NCI-H2081 (cell line): ENCODE results near the gene RSPH1.

Experiments used
- DNase-seq, 2 experiments: peaks; one replicate each; lab custom pipeline; 2025; lab: John Stamatoyannopoulos, UW

RSPH1 gene

GRCh38 chr21:42447182-42447581 is 48.8 kb downstream of the RSPH1 start:
- DNase-seq = no peak

- DNase-seq = no peak
These were observed 49.5 kb downstream of the RSPH1 start for GRCh38 chr21:42446531-42446930.

- DNase-seq = no peak
These were observed 50.7 kb downstream of the RSPH1 start for GRCh38 chr21:42445311-42445710.

- no peak for DNase-seq
These were observed 51.3 kb downstream of the RSPH1 start for GRCh38 chr21:42444745-42445059.

- no peak for DNase-seq
These were observed 51.9 kb downstream of the RSPH1 start for GRCh38 chr21:42443876-42444744.

GRCh38 chr21:42443181-42443785 is 52.7 kb downstream of the RSPH1 start:
- no peak for DNase-seq

GRCh38 chr21:42441963-42442362 is 54.1 kb downstream of the RSPH1 start:
- DNase-seq = no peak

- DNase-seq = no peak
These were observed 55.7 kb downstream of the RSPH1 start for GRCh38 chr21:42440187-42440792.

- no peak for DNase-seq
These were observed 56.5 kb downstream of the RSPH1 start for GRCh38 chr21:42439284-42440186.

GRCh38 chr21:42438316-42439205 is 57.5 kb downstream of the RSPH1 start:
- no peak for DNase-seq

GRCh38 chr21:42437786-42438185 is 58.2 kb downstream of the RSPH1 start:
- DNase-seq = no peak

- DNase-seq = no peak
These were observed 59.1 kb downstream of the RSPH1 start for GRCh38 chr21:42436914-42437313.

GRCh38 chr21:42435833-42436232 is 60.2 kb downstream of the RSPH1 start:
- DNase-seq = no peak

GRCh38 chr21:42435401-42435800 is 60.6 kb downstream of the RSPH1 start:
- no peak for DNase-seq

- no peak for DNase-seq
These were observed 61.1 kb downstream of the RSPH1 start for GRCh38 chr21:42434884-42435283.

GRCh38 chr21:42433946-42434551 is 62.0 kb downstream of the RSPH1 start:
- DNase-seq = no peak

- DNase-seq = no peak
These were observed 63.3 kb downstream of the RSPH1 start for GRCh38 chr21:42432695-42433094.

GRCh38 chr21:42431196-42431595 is 64.8 kb downstream of the RSPH1 start:
- no peak for DNase-seq

GRCh38 chr21:42430521-42430920 is 65.5 kb downstream of the RSPH1 start:
- DNase-seq = no peak

- DNase-seq = no peak
These were observed 66.2 kb downstream of the RSPH1 start for GRCh38 chr21:42429856-42430255.

- no peak for DNase-seq
These were observed 67.0 kb downstream of the RSPH1 start for GRCh38 chr21:42429021-42429420.
